ENCODE results near the gene PPP4R4. TPM values are rescaled to one million over a fixed set of nuclear protein-coding genes. Genes with fewer than 3 reads are reported as not detected.
"Not testable (repeated sequence)": the region's sequence is repeated elsewhere in the genome, so short reads cannot be mapped to it uniquely, and the experiment has no call there.

The PPP4R4 gene
- total and polyA plus RNA-seq, 2 experiments from 2014 or later, result 3.0 to 11.1 TPM

GRCh38 chr14:94296181-94296545, 122.0 kb downstream of the PPP4R4 start:
- not testable (repeated sequence) for H3K9me3 Mint-ChIP-seq; H4K20me1 ChIP-seq (replicated peaks; ENCODE audit: insufficient read depth); H3K4me1 Mint-ChIP-seq; H2AFZ ChIP-seq; H3K4me2 ChIP-seq; DNase-seq (ENCODE audit: low spot score); H3K4me3 Mint-ChIP-seq; H3K79me2 ChIP-seq (replicated peaks; ENCODE audit: insufficient read depth); H3K27ac Mint-ChIP-seq; H3K27ac ChIP-seq (ENCODE audit: low read depth); H3F3A ChIP-seq (replicated peaks; ENCODE audit: low read depth); H3K9me2 ChIP-seq (ENCODE audit: insufficient read depth); H3K36me3 ChIP-seq (ENCODE audit: insufficient read depth); H3K27me3 ChIP-seq (ENCODE audit: insufficient read depth); H3K4me1 ChIP-seq (ENCODE audit: insufficient read depth); H3K36me3 Mint-ChIP-seq (ENCODE audit: low read depth); H3K27me3 Mint-ChIP-seq (ENCODE audit: insufficient read depth, low read depth, poor library complexity); ATAC-seq; H3K4me3 ChIP-seq

GRCh38 chr14:94298130-94298529, 124.0 kb downstream of the PPP4R4 start:
- ATAC-seq, result no peak
- H3K27me3 ChIP-seq (ENCODE audit: insufficient read depth), result no peaks in the 10 kb centered on the region
- no peak overlapping the region for H3K27ac Mint-ChIP-seq
- H3K4me1 ChIP-seq (ENCODE audit: insufficient read depth), result no peaks in the 10 kb centered on the region
- no peaks in the 10 kb centered on the region for H3F3A ChIP-seq (replicated peaks; ENCODE audit: low read depth)
- H3K4me3 Mint-ChIP-seq, result no peak overlapping the region
- H3K79me2 ChIP-seq (replicated peaks; ENCODE audit: insufficient read depth), result no peaks in the 10 kb centered on the region
- H3K4me1 Mint-ChIP-seq, result no peaks in the 10 kb centered on the region
- H3K27me3 Mint-ChIP-seq (ENCODE audit: insufficient read depth, low read depth, poor library complexity), result no peaks in the 10 kb centered on the region
- H3K36me3 Mint-ChIP-seq (ENCODE audit: low read depth), result no peaks in the 10 kb centered on the region
- H3K27ac ChIP-seq (ENCODE audit: low read depth), result no peak overlapping the region
- H4K20me1 ChIP-seq (replicated peaks; ENCODE audit: insufficient read depth), result no peaks in the 10 kb centered on the region
- no peak for DNase-seq (ENCODE audit: low spot score)
- no peak overlapping the region for H3K4me2 ChIP-seq
- no peak overlapping the region for H2AFZ ChIP-seq
- no peaks in the 10 kb centered on the region for H3K36me3 ChIP-seq (ENCODE audit: insufficient read depth)
- 0 out of 2 replicates have a peak, but pooled peaks cover 5% of the 10 kb centered on the region for H3K9me2 ChIP-seq (ENCODE audit: insufficient read depth)
- H3K4me3 ChIP-seq, result no peak overlapping the region
- H3K9me3 Mint-ChIP-seq, result no peaks in the 10 kb centered on the region; the same call in 2 of the 3 replicates
- TF ChIP-seq REST (IDR thresholded peaks at IDR 0.05; ENCODE audit: unreplicated experiment), result no peak
- TF ChIP-seq, protein P1, sequence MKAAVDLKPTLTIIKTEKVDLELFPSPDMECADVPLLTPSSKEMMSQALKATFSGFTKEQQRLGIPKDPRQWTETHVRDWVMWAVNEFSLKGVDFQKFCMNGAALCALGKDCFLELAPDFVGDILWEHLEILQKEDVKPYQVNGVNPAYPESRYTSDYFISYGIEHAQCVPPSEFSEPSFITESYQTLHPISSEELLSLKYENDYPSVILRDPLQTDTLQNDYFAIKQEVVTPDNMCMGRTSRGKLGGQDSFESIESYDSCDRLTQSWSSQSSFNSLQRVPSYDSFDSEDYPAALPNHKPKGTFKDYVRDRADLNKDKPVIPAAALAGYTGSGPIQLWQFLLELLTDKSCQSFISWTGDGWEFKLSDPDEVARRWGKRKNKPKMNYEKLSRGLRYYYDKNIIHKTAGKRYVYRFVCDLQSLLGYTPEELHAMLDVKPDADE (IDR thresholded peaks at IDR 0.05), result no peak
- no peak for TF ChIP-seq POLR2AphosphoS5 (IDR thresholded peaks at IDR 0.05; ENCODE audit: low read depth)
- no peak for TF ChIP-seq ZNF114 (CRISPR knock-in tag; IDR thresholded peaks at IDR 0.05)
- TF ChIP-seq ZNF331 (CRISPR knock-in tag; IDR thresholded peaks at IDR 0.05; ENCODE audit: low read depth), result no peak
- TF ChIP-seq ZNF462 (CRISPR knock-in tag; IDR thresholded peaks at IDR 0.05), result no peak
- TF ChIP-seq CREB1 (CRISPR knock-in tag; IDR thresholded peaks at IDR 0.05; ENCODE audit: low read depth), result no peak
- TF ChIP-seq EZH2phosphoT487 (IDR thresholded peaks at IDR 0.05; ENCODE audit: unreplicated experiment), result no peak
- TF ChIP-seq EZH2 (IDR thresholded peaks at IDR 0.05; ENCODE audit: low read depth, unreplicated experiment), result no peak
- TF ChIP-seq, protein P2, sequence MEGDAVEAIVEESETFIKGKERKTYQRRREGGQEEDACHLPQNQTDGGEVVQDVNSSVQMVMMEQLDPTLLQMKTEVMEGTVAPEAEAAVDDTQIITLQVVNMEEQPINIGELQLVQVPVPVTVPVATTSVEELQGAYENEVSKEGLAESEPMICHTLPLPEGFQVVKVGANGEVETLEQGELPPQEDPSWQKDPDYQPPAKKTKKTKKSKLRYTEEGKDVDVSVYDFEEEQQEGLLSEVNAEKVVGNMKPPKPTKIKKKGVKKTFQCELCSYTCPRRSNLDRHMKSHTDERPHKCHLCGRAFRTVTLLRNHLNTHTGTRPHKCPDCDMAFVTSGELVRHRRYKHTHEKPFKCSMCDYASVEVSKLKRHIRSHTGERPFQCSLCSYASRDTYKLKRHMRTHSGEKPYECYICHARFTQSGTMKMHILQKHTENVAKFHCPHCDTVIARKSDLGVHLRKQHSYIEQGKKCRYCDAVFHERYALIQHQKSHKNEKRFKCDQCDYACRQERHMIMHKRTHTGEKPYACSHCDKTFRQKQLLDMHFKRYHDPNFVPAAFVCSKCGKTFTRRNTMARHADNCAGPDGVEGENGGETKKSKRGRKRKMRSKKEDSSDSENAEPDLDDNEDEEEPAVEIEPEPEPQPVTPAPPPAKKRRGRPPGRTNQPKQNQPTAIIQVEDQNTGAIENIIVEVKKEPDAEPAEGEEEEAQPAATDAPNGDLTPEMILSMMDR (conservative IDR thresholded peaks at IDR 0.05; ENCODE audit: low read depth in 2 of 2), result no peak

All from GM23338 (cell line).